Gastrocnemius medialis (tissue), 4 donors: ENCODE data around the gene TTC3.

Source experiments
- POLR2A ChIP-seq, 2 donors: fragments of 450-650 bp; IDR thresholded peaks; one replicate each; pipeline ENCODE4 v1.6.1; 2017; ENCODE audit warnings: antibody characterized with exemption in 2 of 2, mild to moderate bottlenecking in 2 of 2, moderate library complexity in 2 of 2
- TF ChIP-seq, protein P1 (sequence below), 5 experiments: fragments of 450-650 bp in 3 of 5; fragments of 200-600 bp in 2 of 5; sonication (generic) in 2 of 5; IDR thresholded peaks in 4 of 5; conservative IDR thresholded peaks in 1 of 5; 1 replicate in 4 of 5; 2 replicates in 1 of 5; pipeline ENCODE4 v1.5.1; 2016 to 2019; ENCODE audit warnings: antibody characterized with exemption in 5 of 5, mild to moderate bottlenecking in 3 of 5, moderate library complexity in 3 of 5

GRCh38 chr21:37117204-37117603 is 44.1 kb downstream of the TTC3 start:
- TF ChIP-seq, protein P1, sequence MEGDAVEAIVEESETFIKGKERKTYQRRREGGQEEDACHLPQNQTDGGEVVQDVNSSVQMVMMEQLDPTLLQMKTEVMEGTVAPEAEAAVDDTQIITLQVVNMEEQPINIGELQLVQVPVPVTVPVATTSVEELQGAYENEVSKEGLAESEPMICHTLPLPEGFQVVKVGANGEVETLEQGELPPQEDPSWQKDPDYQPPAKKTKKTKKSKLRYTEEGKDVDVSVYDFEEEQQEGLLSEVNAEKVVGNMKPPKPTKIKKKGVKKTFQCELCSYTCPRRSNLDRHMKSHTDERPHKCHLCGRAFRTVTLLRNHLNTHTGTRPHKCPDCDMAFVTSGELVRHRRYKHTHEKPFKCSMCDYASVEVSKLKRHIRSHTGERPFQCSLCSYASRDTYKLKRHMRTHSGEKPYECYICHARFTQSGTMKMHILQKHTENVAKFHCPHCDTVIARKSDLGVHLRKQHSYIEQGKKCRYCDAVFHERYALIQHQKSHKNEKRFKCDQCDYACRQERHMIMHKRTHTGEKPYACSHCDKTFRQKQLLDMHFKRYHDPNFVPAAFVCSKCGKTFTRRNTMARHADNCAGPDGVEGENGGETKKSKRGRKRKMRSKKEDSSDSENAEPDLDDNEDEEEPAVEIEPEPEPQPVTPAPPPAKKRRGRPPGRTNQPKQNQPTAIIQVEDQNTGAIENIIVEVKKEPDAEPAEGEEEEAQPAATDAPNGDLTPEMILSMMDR (IDR thresholded peaks at IDR 0.05 in 4 of 5, conservative IDR thresholded peaks at IDR 0.05 in 1 of 5), result no peak
- TF ChIP-seq POLR2A (IDR thresholded peaks at IDR 0.05), result no peak
